SJSA1 (cell line): ENCODE data around the gene HLA-DQB1. TPM values are rescaled to one million over a fixed set of nuclear protein-coding genes. Genes with fewer than 3 reads are reported as not detected.
"Not testable (repeated sequence)": the region's sequence is repeated elsewhere in the genome, so short reads cannot be mapped to it uniquely, and the experiment has no call there.

Source experiments
- DNase-seq, 2 experiments: peaks; one replicate each; pipeline ENCODE4 v3.0.0-alpha.2; 2015 to 2020; ENCODE audit warnings: low spot score in 2 of 2, low read depth in 1 of 2
- H3K27ac ChIP-seq: fragments of 250-450 bp; sonication (Bioruptor Pico); 2 replicates; pipeline ENCODE4 v1.5.1; 2020; ENCODE audit warnings: mild to moderate bottlenecking, moderate library complexity
- H3K27me3 ChIP-seq: fragments of 250-450 bp; sonication (Bioruptor Pico); replicated peaks from 2 replicates; pipeline ENCODE4 v1.5.1; 2020; ENCODE audit warnings: mild to moderate bottlenecking, moderate library complexity
- H3K36me3 ChIP-seq: fragments of 250-450 bp; sonication (Bioruptor Pico); 2 replicates; pipeline ENCODE4 v1.5.1; 2020; ENCODE audit warnings: mild to moderate bottlenecking
- H3K4me1 ChIP-seq: fragments of 250-450 bp; sonication (Bioruptor Pico); replicated peaks from 2 replicates; pipeline ENCODE4 v1.6.1; 2021; ENCODE audit warnings: mild to moderate bottlenecking
- H3K4me3 ChIP-seq: fragments of 250-450 bp; sonication (Bioruptor Pico); 2 replicates; pipeline ENCODE4 v1.5.1; 2020; ENCODE audit warnings: mild to moderate bottlenecking
- H3K9me3 ChIP-seq: fragments of 250-450 bp; sonication (Bioruptor Pico); replicated peaks from 2 replicates; pipeline ENCODE4 v1.5.1; 2020; ENCODE audit warnings: mild to moderate bottlenecking
- total RNA-seq: library from RNA; depleted of rRNA; stranded (reverse); fragments of >200 nt; shearing (Covaris generic); gene quantifications from 2 replicates; pipeline ENCODE4 v1.2.3, GENCODE V29; 2014

Gene HLA-DQB1
- total RNA-seq, 1 experiment from 2014 or later = not detected

DNA sequence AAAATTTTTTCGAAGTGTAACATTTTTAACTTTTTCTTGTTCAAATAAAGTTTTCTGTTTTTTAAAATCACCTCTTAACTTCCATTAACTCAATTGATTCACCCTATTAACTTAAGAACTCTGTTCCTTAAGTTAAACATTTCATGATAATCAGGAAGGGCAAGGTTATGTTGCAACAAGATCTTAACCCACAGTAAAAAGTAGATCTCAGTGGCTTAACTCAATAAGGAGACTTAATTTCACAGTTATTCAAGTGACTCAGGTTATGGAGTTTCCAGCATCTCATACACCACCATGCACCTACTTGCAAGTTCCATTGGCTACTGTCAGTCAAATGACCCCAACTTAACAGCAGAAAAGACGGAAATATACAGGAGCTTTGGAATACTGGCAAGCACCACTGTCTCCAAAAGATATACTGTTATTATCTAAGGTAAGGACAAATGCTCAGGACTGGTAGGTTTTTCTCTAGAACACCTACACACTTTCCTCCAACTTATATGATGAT lies 11.2 kb downstream of the HLA-DQB1 start:
- H3K27ac ChIP-seq = no peak overlapping the region
- H3K27me3 ChIP-seq = peaks cover 5% of the 10 kb centered on the region; the same call in 1 of the 2 replicates
- DNase-seq = no peak
- no peak overlapping the region for H3K4me3 ChIP-seq
- no peaks in the 10 kb centered on the region for H3K36me3 ChIP-seq
- H3K9me3 ChIP-seq = no peaks in the 10 kb centered on the region
- no peaks in the 10 kb centered on the region for H3K4me1 ChIP-seq

DNA sequence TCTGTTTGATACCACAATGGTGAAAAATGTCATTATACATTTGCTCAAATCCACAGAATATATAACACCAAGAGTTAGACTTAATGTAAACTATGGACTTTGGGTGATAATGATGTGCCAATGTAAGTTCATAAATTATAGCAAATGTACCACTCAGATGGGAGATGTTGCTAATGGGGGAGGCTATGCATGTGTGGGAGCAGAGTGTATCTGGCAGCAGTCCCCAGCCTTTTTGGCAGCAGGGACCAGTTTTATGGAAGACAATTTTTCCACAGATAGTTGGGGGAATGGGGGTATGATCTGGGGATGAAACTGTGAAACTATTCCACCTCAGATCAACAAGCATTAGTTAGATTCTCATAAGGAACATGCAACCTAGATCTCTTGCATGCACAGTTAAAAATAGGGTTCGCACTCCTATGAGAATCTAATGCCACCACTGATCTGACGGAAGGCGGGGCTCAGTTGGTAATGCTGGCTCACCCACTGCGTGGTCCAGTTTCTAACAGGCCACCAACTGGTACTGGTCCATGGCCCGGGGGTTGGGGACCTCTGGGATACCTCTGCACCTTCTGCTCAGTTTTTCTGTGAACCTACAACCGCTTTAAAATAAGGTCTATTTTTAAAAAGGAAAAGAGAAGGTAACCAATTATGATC lies 21.3 kb downstream of the HLA-DQB1 start:
- Histone ChIP-seq H3K4me3 (no peak overlapping the region), H3K36me3 (no peaks in the 10 kb centered on the region), H3K9me3 (no peaks in the 10 kb centered on the region), H3K27me3 (no peaks in the 10 kb centered on the region; the same call in 1 of the 2 replicates), H3K27ac (no peak overlapping the region), H3K4me1 (no peaks in the 10 kb centered on the region)
- DNase-seq = no peak

DNA sequence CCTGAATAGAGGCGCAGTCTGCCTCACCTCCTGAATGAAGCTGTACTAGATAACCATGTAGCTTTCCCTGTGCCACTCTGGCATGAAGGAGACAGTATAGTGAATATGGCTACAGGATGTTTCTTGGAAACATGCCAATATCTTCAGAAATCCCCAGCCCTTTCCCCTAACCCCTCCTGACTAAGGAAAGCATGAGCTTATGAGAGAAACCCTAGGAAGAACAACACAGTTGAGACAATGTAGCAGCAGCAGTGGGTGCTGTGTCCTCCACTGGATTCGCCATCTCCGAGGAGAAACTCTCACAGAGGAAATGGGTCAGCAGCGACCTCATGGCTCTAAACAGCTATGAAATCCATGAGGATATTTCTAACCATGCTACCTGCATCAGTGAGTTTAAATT lies 22.6 kb downstream of the HLA-DQB1 start:
- no peaks in the 10 kb centered on the region; the same call in 1 of the 2 replicates for H3K27me3 ChIP-seq
- H3K4me3 ChIP-seq = no peak overlapping the region
- H3K9me3 ChIP-seq = no peaks in the 10 kb centered on the region
- DNase-seq = no peak
- H3K4me1 ChIP-seq = no peaks in the 10 kb centered on the region
- H3K27ac ChIP-seq = no peak overlapping the region
- H3K36me3 ChIP-seq = no peaks in the 10 kb centered on the region

DNA sequence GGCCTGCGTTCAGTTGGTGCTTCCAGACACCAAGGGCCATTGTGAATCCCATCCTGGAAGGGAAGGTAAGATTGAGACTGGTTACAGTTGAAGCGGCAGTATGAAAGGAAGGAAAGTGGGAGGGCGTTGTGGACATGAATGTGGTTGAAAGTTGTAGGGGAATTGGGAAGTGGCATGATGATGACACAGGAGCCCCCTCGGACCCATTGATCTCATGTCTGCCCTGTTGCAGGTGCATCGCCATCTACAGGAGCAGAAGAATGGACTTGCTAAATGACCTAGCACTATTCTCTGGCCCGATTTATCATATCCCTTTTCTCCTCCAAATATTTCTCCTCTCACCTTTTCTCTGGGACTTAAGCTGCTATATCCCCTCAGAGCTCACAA lies 23.7 kb downstream of the HLA-DQB1 start:
- Histone ChIP-seq H3K27ac (no peak overlapping the region), H3K4me1 (no peaks in the 10 kb centered on the region), H3K36me3 (no peaks in the 10 kb centered on the region), H3K27me3 (no peaks in the 10 kb centered on the region; the same call in 1 of the 2 replicates), H3K4me3 (no peak overlapping the region), H3K9me3 (no peaks in the 10 kb centered on the region)
- no peak for DNase-seq

DNA sequence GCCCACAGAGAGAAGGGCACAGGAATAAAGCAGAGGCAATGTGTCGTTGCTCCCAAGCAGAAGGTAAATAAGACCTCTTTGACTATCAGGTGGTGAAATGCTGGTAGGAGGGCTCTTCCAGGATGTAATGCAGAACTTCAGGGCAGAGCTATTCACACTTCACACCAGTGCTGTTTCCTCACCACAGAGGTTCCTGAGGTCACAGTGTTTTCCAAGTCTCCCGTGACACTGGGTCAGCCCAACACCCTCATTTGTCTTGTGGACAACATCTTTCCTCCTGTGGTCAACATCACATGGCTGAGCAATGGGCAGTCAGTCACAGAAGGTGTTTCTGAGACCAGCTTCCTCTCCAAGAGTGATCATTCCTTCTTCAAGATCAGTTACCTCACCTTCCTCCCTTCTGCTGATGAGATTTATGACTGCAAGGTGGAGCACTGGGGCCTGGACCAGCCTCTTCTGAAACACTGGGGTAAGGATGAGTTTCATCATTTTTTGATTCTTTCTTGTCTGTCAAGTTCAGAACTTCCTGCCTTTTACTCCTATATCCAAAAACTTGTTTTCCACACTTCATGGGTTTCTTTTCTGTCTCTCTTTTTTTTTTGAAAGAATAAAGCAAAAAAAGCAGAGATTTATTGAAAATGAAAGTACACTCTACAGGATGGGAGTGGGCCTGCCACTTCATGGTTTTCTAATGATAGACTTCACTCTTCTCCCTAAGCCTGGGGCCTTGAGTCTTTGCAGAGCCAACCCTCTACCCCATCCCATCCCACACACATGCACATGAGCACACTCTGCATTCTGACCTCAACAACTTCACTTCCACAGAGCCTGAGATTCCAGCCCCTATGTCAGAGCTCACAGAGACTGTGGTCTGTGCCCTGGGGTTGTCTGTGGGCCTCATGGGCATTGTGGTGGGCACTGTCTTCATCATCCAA lies 24.4 kb downstream of the HLA-DQB1 start:
- H3K9me3 ChIP-seq, DNase-seq, H3K36me3 ChIP-seq, H3K27me3 ChIP-seq, H3K4me1 ChIP-seq, H3K27ac ChIP-seq, H3K4me3 ChIP-seq: not testable (repeated sequence)

DNA sequence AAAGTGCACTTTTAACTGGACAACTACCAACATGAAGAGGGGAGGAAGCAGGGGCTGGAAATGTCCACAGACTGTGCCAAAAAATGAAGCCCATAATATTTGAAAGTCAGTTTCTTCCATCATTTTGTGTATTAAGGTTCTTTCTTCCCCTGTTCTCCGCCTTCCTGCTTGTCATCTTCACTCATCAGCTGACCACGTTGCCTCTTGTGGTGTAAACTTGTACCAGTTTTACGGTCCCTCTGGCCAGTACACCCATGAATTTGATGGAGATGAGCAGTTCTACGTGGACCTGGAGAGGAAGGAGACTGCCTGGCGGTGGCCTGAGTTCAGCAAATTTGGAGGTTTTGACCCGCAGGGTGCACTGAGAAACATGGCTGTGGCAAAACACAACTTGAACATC lies 25.3 kb downstream of the HLA-DQB1 start:
- Histone ChIP-seq H3K9me3 (no peaks in the 10 kb centered on the region), H3K36me3 (no peaks in the 10 kb centered on the region), H3K4me3 (no peak overlapping the region), H3K27me3 (no peaks in the 10 kb centered on the region), H3K4me1 (no peaks in the 10 kb centered on the region), H3K27ac (no peak overlapping the region)
- no peak for DNase-seq

DNA sequence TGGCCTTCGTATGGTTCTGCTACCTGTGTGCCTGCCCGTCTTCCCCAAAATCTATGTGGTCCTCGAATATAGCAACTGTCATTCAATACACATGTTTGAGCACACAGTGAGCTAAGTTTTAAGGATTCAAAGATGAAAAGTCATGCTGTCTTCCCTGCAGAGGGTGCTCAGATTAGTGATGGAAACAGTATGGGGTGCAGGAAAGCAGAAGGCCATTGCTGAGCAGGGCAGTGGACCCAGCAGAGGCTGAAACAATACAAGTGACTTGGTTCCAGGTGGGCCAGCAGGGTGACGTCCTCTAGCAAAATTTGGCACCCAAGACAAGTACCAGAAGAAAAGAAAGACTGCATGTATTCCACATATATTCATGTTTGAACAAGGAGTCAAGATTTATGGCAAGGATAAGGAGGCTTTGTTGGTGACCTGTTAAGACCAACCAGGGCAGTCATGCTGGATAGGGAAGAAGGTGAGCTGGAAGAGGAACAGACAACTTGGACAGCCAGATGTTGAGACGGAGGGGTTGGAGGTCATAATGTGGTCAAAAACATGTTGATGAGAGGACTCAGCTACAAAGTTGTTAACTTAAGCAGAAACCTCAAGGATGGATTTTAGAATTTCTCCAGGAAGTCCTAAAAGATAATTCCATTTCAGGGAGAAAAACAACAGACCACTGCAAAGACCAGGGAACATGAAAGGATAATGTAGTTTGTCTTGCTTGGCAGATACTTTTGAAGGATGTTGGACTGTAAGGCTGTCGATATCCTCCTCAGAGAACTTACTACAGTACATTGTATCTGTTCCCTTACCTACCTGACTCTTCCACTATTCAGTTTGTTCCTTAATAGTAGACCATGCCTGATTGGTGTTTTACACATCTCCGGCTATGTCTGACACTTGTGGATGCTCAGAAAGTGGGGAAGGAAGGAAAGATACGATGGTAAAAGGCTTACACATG lies 26.7 kb downstream of the HLA-DQB1 start:
- H3K27me3 ChIP-seq = peaks cover 9% of the 10 kb centered on the region
- H3K27ac ChIP-seq = no peak overlapping the region
- H3K4me3 ChIP-seq = no peak overlapping the region
- no peaks in the 10 kb centered on the region for H3K36me3 ChIP-seq
- DNase-seq = no peak
- no peaks in the 10 kb centered on the region for H3K4me1 ChIP-seq
- H3K9me3 ChIP-seq = no peaks in the 10 kb centered on the region

DNA sequence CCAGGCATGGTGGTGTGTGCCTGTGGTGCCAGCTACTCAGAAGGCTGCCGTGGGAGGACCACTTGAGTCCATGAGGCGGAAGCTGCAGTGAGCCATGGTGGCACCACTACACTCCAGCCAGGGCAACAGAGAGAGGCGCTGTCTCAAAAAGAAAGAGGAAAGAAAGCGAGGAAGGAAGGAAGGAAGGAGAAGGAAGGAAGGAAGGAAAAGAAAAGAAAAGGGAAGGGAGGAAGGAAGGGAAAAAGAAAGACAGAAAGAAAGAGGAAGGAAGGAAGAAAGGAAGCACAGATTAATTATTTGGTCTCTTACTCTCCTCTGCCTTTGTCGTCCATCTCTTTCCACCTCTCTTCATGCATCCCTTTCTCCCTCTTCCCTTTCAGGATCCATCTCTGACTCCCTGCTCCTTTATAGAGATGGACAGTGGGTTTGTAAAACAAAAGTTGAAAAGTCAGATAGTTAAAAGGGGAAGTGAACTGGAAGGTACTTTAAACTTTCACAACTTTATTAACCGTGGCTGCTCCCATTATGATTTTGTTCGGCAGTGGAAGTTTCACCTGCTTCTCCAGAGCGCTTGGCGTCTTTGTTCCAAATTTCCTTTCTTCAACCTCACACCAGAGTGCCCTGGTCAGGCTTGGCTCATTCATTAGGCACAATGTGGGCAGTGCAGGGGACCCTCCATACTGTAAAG lies 27.8 kb downstream of the HLA-DQB1 start:
- H3K9me3 ChIP-seq = no peaks in the 10 kb centered on the region
- H3K4me3 ChIP-seq = no peak overlapping the region
- no peak overlapping the region for H3K27ac ChIP-seq
- H3K27me3 ChIP-seq = peaks cover 9% of the 10 kb centered on the region
- H3K36me3 ChIP-seq = no peaks in the 10 kb centered on the region
- DNase-seq = no peak
- H3K4me1 ChIP-seq = no peaks in the 10 kb centered on the region

DNA sequence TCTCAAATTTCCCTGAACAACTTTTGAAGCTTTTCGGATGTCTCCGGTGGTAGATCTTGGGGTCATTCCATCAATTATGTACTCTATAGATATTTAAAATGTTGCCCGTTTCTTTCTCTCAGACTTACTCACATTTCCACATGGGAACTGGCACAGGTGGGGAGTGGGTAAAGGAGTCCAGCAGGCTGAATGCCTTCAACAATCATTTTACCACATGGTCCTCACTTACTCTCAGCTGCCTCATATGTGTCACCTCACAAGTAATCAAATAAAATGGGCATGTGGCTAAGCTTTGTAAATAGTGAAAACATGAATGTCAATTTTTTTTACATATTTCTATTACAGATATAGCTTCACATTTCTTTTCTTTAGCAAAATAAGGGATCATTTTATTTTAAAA lies 28.6 kb downstream of the HLA-DQB1 start:
- DNase-seq = no peak
- Histone ChIP-seq H3K27me3 (peaks cover 14% of the 10 kb centered on the region), H3K9me3 (no peaks in the 10 kb centered on the region), H3K4me1 (no peaks in the 10 kb centered on the region), H3K27ac (no peak overlapping the region), H3K36me3 (no peaks in the 10 kb centered on the region), H3K4me3 (no peak overlapping the region)

DNA sequence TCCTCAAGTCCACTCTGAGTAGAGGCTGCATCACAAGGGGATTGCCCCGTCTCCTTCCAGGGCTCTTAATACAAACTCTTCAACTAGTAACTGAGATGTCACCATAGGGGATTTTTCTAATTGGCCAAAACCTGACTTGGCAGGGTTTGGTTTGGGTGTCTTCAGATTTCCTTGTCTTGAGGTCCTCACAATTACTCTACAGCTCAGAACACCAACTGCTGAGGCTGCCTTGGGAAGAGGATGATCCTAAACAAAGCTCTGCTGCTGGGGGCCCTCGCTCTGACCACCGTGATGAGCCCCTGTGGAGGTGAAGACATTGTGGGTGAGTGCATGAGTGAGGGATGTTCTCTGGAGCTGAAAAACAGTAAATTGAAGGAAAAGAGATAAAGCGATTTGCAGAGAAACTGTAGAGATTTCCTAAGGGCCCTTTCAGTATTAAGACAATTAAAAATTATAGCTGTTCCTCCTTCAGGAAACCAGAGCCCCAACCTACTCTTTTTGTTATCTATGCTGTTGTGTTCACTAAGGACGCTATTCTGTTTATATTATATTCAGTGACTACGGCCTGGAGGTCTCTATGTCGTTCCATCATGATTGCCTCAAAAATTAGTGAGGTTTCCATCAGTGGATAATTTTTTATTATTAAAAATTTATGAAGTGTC lies 29.1 kb downstream of the HLA-DQB1 start, which contains the start of gene HLA-DQA1:
Gene HLA-DQA1 (plus strand): TSS at position 188 of the 662 bp plus-strand sequence. CDS start 53 bp downstream, at position 241.
- Histone ChIP-seq H3K4me1 (no peaks in the 10 kb centered on the region), H3K4me3 (no peak within 1 kb of the TSS), H3K27ac (no peak within 1 kb of the TSS), H3K36me3 (no peaks in the 10 kb centered on the region), H3K27me3 (peaks cover 16% of the 10 kb centered on the region), H3K9me3 (no peaks in the 10 kb centered on the region)
- no peak for DNase-seq

DNA sequence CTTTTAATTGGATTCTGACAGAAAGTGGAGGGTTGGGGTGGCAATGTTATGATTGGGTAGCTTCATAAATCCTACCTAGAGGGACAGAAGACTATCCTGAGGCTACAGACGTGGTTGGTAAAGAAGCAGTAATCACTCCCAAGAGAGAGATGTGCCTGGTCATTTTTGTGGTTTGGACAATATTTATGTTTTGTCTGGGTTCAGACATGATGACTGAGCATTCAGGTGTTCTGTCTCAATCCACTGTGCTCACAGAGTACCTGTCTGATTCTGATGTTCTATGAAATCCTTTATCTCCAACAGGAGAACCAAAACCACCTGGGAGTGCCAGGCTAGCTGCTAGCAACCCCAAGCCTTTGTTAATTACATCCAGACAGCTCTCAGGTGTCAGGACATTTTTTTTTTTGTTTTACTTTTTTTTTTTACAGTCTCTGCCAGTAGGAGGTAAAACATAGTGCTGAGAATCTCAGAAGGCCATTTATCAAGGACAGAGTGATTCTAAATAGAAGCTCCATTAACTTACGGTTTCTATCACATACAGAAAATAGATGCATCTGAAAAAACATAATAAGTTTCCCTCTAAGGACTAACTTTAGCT lies 30.8 kb downstream of the HLA-DQB1 start:
- Histone ChIP-seq H3K9me3 (no peaks in the 10 kb centered on the region), H3K27ac (no peak overlapping the region), H3K4me1 (no peaks in the 10 kb centered on the region), H3K36me3 (no peaks in the 10 kb centered on the region), H3K27me3 (peaks cover 20% of the 10 kb centered on the region), H3K4me3 (no peak overlapping the region)
- no peak for DNase-seq

DNA sequence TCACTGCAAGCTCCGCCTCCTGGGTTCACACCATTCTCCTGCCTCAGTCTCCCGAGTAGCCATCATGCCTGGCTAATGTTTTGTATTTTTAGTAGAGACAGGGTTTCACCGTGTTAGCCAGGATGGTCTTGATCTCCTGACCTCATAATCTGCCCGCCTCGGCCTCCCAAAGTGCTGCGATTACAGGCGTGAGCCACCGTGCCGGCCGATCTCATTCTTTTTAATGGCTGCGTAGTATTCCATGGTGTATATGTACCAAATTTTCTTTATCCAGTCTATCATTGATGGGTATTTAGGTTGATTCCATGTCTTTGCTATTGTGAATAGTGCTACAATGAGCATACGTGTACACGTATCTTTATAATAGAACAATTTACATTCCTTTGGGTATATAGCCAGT lies 36.7 kb downstream of the HLA-DQB1 start:
- H3K36me3 ChIP-seq, H3K4me1 ChIP-seq, H3K9me3 ChIP-seq, DNase-seq, H3K27ac ChIP-seq, H3K4me3 ChIP-seq: not testable (repeated sequence)
- H3K27me3 ChIP-seq = peaks cover 13% of the 10 kb centered on the region
